ENCODE results near the gene TRPT1. TPM values are rescaled to one million over a fixed set of nuclear protein-coding genes. Genes with fewer than 3 reads are reported as not detected.

TRPT1 gene
- total RNA-seq, 2 experiments from 2014 or later, result 30.4 to 35.6 TPM

- peaks cover 54% of the 10 kb centered on the region for H3K36me3 Mint-ChIP-seq
- ChIA-PET CTCF (interaction anchor here (1.1 kb wide), 1 partner anchor 48 kb away, joined by 3 read pairs; no protein-coding TSS in a partner anchor), POLR2A (interaction anchor here (5.5 kb wide), 1 partner anchor 14 kb away, joined by 66 read pairs; the partner anchor contains the start of genes NUDT22 and TRPT1)
- no peak for DNase-seq
- no peak overlapping the region for H3K4me3 Mint-ChIP-seq
- intact Hi-C loops (cut with micrococcal nuclease), result no loop called here
- H3K4me1 Mint-ChIP-seq (ENCODE audit: low read depth), result peaks cover 38% of the 10 kb centered on the region
- H3K9me3 Mint-ChIP-seq, result no peaks in the 10 kb centered on the region
- H3K27ac Mint-ChIP-seq, result no peak overlapping the region
- H3K27me3 Mint-ChIP-seq, result no peaks in the 10 kb centered on the region
These were observed 14.7 kb downstream of the TRPT1 start for GRCh38 chr11:64211181-64211872.

GRCh38 chr11:64210301-64211020 lies 15.5 kb downstream of the TRPT1 start:
- POLR2A ChIA-PET, result interaction anchor here (5.5 kb wide), 1 partner anchor 15 kb away, joined by 66 read pairs; the partner anchor contains the start of genes NUDT22 and TRPT1
- intact Hi-C loops (cut with micrococcal nuclease), result no loop called here
- no peak overlapping the region for H3K4me3 Mint-ChIP-seq

GRCh38 chr11:64209563-64209843 lies 16.5 kb downstream of the TRPT1 start:
- H3K27ac Mint-ChIP-seq, result peak overlapping the region; percentile 28
- H3K27me3 Mint-ChIP-seq, result no peaks in the 10 kb centered on the region
- peaks cover 50% of the 10 kb centered on the region for H3K36me3 Mint-ChIP-seq
- no peak for DNase-seq
- intact Hi-C loops (cut with micrococcal nuclease), result no loop called here
- H3K4me3 Mint-ChIP-seq, result no peak overlapping the region
- ChIA-PET CTCF (interaction anchor here (0.9 to 6.5 kb wide), 3 partner anchors 16 to 93 kb away, joined by 3 to 106 read pairs (median 38); partner anchors contain the start of genes CATSPERZ, ESRRA, NUDT22 and TRPT1), POLR2A (interaction anchor here (0.8 to 5.5 kb wide), 2 partner anchors 16 to 34 kb away, joined by 3 to 66 read pairs; partner anchors contain the start of genes NUDT22 and TRPT1)
- no peaks in the 10 kb centered on the region for H3K9me3 Mint-ChIP-seq
- peaks cover 45% of the 10 kb centered on the region for H3K4me1 Mint-ChIP-seq (ENCODE audit: low read depth)

More at GRCh38 chr11:64210301-64211020, 15.5 kb downstream of the TRPT1 start:
- no peak for DNase-seq
- Mint-ChIP-seq H3K27ac (peak overlapping the region; percentile 28), H3K4me1 (ENCODE audit: low read depth) (peaks cover 47% of the 10 kb centered on the region), H3K27me3 (no peaks in the 10 kb centered on the region), H3K9me3 (no peaks in the 10 kb centered on the region), H3K36me3 (peaks cover 54% of the 10 kb centered on the region)
- CTCF ChIA-PET, result interaction anchor here (0.9 kb wide), 1 partner anchor 16 kb away, joined by 3 read pairs; the partner anchor contains the start of gene NUDT22

GRCh38 chr11:64208796-64209562 lies 17.0 kb downstream of the TRPT1 start:
- CTCF ChIA-PET, result interaction anchor here (0.6 to 6.5 kb wide), 8 partner anchors 16 to 1455 kb away, joined by 3 to 106 read pairs (median 6); partner anchors contain the start of genes CATSPERZ, ESRRA, NUDT22 and STIP1
- Mint-ChIP-seq H3K27ac (peak overlapping the region; percentile 99), H3K4me1 (ENCODE audit: low read depth) (peaks cover 48% of the 10 kb centered on the region), H3K27me3 (no peaks in the 10 kb centered on the region), H3K4me3 (peak overlapping the region; percentile 96), H3K36me3 (peaks cover 51% of the 10 kb centered on the region), H3K9me3 (no peaks in the 10 kb centered on the region)
- POLR2A ChIA-PET, result interaction anchor here (0.8 to 5.5 kb wide), 5 partner anchors 16 to 124 kb away, joined by 3 to 111 read pairs (median 36); partner anchors contain the start of genes NUDT22, STIP1 and TRPT1
- no peak for DNase-seq
- intact Hi-C loops (cut with micrococcal nuclease), result no loop called here

GRCh38 chr11:64208086-64208795 lies 17.7 kb downstream of the TRPT1 start:
- H3K36me3 Mint-ChIP-seq, result peaks cover 54% of the 10 kb centered on the region
- ChIA-PET POLR2A (interaction anchor here (1.0 to 5.5 kb wide), 13 partner anchors 17 to 125 kb away, joined by 3 to 111 read pairs (median 13); partner anchors contain the start of genes ESRRA, FKBP2, NUDT22 and PRDX5), CTCF (interaction anchor here (0.6 to 6.5 kb wide), 11 partner anchors 17 to 1454 kb away, joined by 3 to 106 read pairs (median 7); partner anchors contain the start of genes CATSPERZ, ESRRA, NUDT22 and PPP1R14B)
- peak overlapping the region; percentile 96 for H3K4me3 Mint-ChIP-seq
- intact Hi-C loops (cut with micrococcal nuclease), result no loop called here
- H3K27me3 Mint-ChIP-seq, result no peaks in the 10 kb centered on the region
- H3K4me1 Mint-ChIP-seq (ENCODE audit: low read depth), result peaks cover 50% of the 10 kb centered on the region
- no peak for DNase-seq
- H3K27ac Mint-ChIP-seq, result peak overlapping the region; percentile 99
- no peaks in the 10 kb centered on the region for H3K9me3 Mint-ChIP-seq

GRCh38 chr11:64207256-64208085 lies 18.5 kb downstream of the TRPT1 start:
- DNase-seq, result peak; percentile 93
- no peaks in the 10 kb centered on the region for H3K9me3 Mint-ChIP-seq
- no peaks in the 10 kb centered on the region for H3K27me3 Mint-ChIP-seq
- POLR2A ChIA-PET, result interaction anchor here (0.6 to 5.5 kb wide), 16 partner anchors 7 to 565 kb away, joined by 3 to 111 read pairs (median 11); partner anchors contain the start of genes ESRRA, FKBP2, NUDT22 and PRDX5
- peak overlapping the region; percentile 96 for H3K4me3 Mint-ChIP-seq
- CTCF ChIA-PET, result interaction anchor here (1.2 to 6.5 kb wide), 9 partner anchors 18 to 110 kb away, joined by 3 to 106 read pairs (median 12); partner anchors contain the start of genes CATSPERZ, ESRRA, NUDT22 and PPP1R14B
- peaks cover 52% of the 10 kb centered on the region for H3K4me1 Mint-ChIP-seq (ENCODE audit: low read depth)
- intact Hi-C loops (cut with micrococcal nuclease), result loop anchor here (1.0 kb wide), 6 partner anchors 19 to 98 kb away; partner anchors contain the start of genes DNAJC4, ESRRA, NUDT22 and TRPT1
- peak overlapping the region; percentile 99 for H3K27ac Mint-ChIP-seq
- peaks cover 59% of the 10 kb centered on the region for H3K36me3 Mint-ChIP-seq

GRCh38 chr11:64206457-64207255 lies 19.3 kb downstream of the TRPT1 start, which contains the start of gene FERMT3:
Gene FERMT3 (plus strand): TSS chr11:64206721. CDS start chr11:64207365, 644 bp downstream.
- peak within 1 kb of the TSS; percentile 99 for H3K27ac Mint-ChIP-seq
- H3K4me3 Mint-ChIP-seq, result peak within 1 kb of the TSS; percentile 96
- CTCF ChIA-PET, result interaction anchor here (0.7 to 6.5 kb wide), 11 partner anchors 10 to 125 kb away, joined by 3 to 106 read pairs (median 7); partner anchors contain the start of genes BAD, CATSPERZ, ESRRA and NUDT22
- H3K27me3 Mint-ChIP-seq, result no peaks in the 10 kb centered on the region
- DNase-seq, result peak; percentile 88
- intact Hi-C loops (cut with micrococcal nuclease), result loop anchor here (1.0 kb wide), 6 partner anchors 19 to 99 kb away; partner anchors contain the start of genes DNAJC4, ESRRA, NUDT22 and TRPT1
- peaks cover 59% of the 10 kb centered on the region for H3K36me3 Mint-ChIP-seq
- POLR2A ChIA-PET, result interaction anchor here (0.6 to 5.5 kb wide), 20 partner anchors 8 to 763 kb away, joined by 3 to 111 read pairs (median 8); partner anchors contain the start of genes ESRRA, NUDT22, PRDX5 and STIP1
- no peaks in the 10 kb centered on the region for H3K9me3 Mint-ChIP-seq
- H3K4me1 Mint-ChIP-seq (ENCODE audit: low read depth), result peaks cover 48% of the 10 kb centered on the region

- DNase-seq, result peak; percentile 88
- POLR2A ChIA-PET, result interaction anchor here (0.6 to 5.5 kb wide), 14 partner anchors 13 to 113 kb away, joined by 3 to 111 read pairs (median 4); partner anchors contain the start of genes BAD, ESRRA, FKBP2 and MACROD1
- Mint-ChIP-seq H3K4me3 (peak overlapping the region; percentile 64), H3K27me3 (no peaks in the 10 kb centered on the region), H3K36me3 (peaks cover 66% of the 10 kb centered on the region), H3K4me1 (ENCODE audit: low read depth) (peaks cover 44% of the 10 kb centered on the region), H3K27ac (peak overlapping the region; percentile 87), H3K9me3 (no peaks in the 10 kb centered on the region)
- CTCF ChIA-PET, result interaction anchor here (0.6 to 6.5 kb wide), 24 partner anchors 9 to 179 kb away, joined by 3 to 106 read pairs (median 4); partner anchors contain the start of genes CATSPERZ, ESRRA, FKBP2 and NUDT22
- intact Hi-C loops (cut with micrococcal nuclease), result loop anchor here (1.0 kb wide), 1 partner anchor 100 kb away; no protein-coding TSS in a partner anchor
These were observed 21.5 kb downstream of the TRPT1 start for GRCh38 chr11:64204464-64204989.

- Mint-ChIP-seq H3K4me3 (no peak overlapping the region), H3K36me3 (peaks cover 63% of the 10 kb centered on the region), H3K27me3 (no peaks in the 10 kb centered on the region), H3K4me1 (ENCODE audit: low read depth) (peaks cover 41% of the 10 kb centered on the region), H3K27ac (no peak overlapping the region), H3K9me3 (no peaks in the 10 kb centered on the region)
- ChIA-PET POLR2A (interaction anchor here (0.6 to 5.5 kb wide), 13 partner anchors 13 to 101 kb away, joined by 3 to 111 read pairs (median 4); partner anchors contain the start of genes BAD, ESRRA, FKBP2 and MACROD1), CTCF (interaction anchor here (0.6 to 6.5 kb wide), 23 partner anchors 8 to 179 kb away, joined by 3 to 106 read pairs (median 4); partner anchors contain the start of genes CATSPERZ, ESRRA, FKBP2 and NUDT22)
- intact Hi-C loops (cut with micrococcal nuclease), result loop anchor here (1.0 kb wide), 1 partner anchor 100 kb away; no protein-coding TSS in a partner anchor
- no peak for DNase-seq
These were observed 21.9 kb downstream of the TRPT1 start for GRCh38 chr11:64204080-64204440.
